RWPE1 (cell line): ENCODE data around the gene C1QTNF9.

Experiments
- CTCF ChIA-PET: fragments of 350-600 bp; sonication (Branson Sonifier 250); formaldehyde crosslinking; extraction: SDS; loops from one replicate; lab custom pipeline; 2021; lab: Yijun Ruan, JAX
- POLR2A ChIA-PET: fragments of 400-600 bp; formaldehyde crosslinking; extraction: SDS; loops from one replicate; lab custom pipeline; 2020; ENCODE audit warnings: antibody characterized with exemption; ENCODE audit not compliant: low non-redundant PET; lab: Yijun Ruan, JAX
- DNase-seq: peaks from one replicate; pipeline ENCODE4 v3.0.0; 2012; ENCODE audit warnings: low spot score
- H3K27ac ChIP-seq: fragments of 450-650 bp; 2 replicates; pipeline ENCODE4 v1.5.1; 2017
- TF ChIP-seq, protein P1 (sequence below): fragments of 450-650 bp; conservative IDR thresholded peaks from 2 replicates; pipeline ENCODE4 v1.5.1; 2017; ENCODE audit warnings: low read depth, mild to moderate bottlenecking

The C1QTNF9 gene

GRCh38 chr13:24274452-24275021 lies 34.8 kb upstream of the C1QTNF9 start:
- TF ChIP-seq, protein P1, sequence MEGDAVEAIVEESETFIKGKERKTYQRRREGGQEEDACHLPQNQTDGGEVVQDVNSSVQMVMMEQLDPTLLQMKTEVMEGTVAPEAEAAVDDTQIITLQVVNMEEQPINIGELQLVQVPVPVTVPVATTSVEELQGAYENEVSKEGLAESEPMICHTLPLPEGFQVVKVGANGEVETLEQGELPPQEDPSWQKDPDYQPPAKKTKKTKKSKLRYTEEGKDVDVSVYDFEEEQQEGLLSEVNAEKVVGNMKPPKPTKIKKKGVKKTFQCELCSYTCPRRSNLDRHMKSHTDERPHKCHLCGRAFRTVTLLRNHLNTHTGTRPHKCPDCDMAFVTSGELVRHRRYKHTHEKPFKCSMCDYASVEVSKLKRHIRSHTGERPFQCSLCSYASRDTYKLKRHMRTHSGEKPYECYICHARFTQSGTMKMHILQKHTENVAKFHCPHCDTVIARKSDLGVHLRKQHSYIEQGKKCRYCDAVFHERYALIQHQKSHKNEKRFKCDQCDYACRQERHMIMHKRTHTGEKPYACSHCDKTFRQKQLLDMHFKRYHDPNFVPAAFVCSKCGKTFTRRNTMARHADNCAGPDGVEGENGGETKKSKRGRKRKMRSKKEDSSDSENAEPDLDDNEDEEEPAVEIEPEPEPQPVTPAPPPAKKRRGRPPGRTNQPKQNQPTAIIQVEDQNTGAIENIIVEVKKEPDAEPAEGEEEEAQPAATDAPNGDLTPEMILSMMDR, result no peak
- ChIA-PET CTCF (interaction anchor here (0.7 to 1.0 kb wide), 2 partner anchors 13 to 37 kb away, joined by 3 to 4 read pairs; no protein-coding TSS in a partner anchor), POLR2A (no interaction called here)
- no peak for DNase-seq
- H3K27ac ChIP-seq, result no peak overlapping the region

DNA sequence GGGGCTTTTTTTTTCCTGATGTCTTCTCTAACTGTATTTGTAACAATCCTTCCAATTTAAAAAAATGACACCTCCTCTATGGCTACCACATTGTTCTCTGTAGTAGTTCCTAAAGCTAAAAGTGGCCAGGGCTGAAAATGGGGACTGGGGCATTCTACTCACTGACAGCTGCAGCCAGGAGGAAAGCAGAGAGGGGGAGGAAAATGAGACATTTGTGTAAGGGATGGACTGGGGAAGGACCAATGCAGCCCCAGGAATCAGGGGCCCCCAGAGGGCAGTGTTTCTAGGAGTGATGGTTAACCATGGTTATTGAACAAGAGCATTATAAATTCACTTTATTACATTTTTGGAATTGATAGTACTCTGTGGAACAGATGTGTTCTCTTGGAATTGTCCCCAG lies 34.3 kb upstream of the C1QTNF9 start:
- TF ChIP-seq, protein P1, result no peak
- no peak overlapping the region for H3K27ac ChIP-seq
- ChIA-PET POLR2A (no interaction called here), CTCF (interaction anchor here (0.7 to 1.0 kb wide), 2 partner anchors 13 to 36 kb away, joined by 3 to 4 read pairs; no protein-coding TSS in a partner anchor)
- DNase-seq, result no peak

GRCh38 chr13:24276306-24276705 lies 33.1 kb upstream of the C1QTNF9 start:
- no peak overlapping the region for H3K27ac ChIP-seq
- ChIA-PET POLR2A (no interaction called here), CTCF (no interaction called here)
- TF ChIP-seq, protein P1, result no peak
- no peak for DNase-seq

DNA sequence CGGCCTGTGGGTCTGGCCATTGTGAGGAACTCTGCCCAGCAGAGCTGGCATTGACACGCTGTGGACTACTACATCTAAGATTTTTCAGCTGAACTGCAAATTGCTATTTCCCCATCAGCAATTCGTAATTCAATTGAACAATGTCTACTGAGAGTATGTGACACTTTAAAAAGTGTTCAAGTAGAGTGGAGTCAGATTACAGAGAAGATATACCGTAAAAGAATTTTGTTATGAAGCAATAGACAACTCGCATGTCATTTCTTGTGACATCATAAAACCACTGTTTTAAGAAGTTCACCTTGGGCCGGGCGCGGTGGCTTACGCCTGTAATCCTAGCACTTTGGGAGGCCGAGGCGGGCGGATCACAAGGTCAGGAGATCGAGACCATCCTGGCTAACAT lies 32.5 kb upstream of the C1QTNF9 start:
- ChIA-PET POLR2A (no interaction called here), CTCF (no interaction called here)
- TF ChIP-seq, protein P1, result no peak
- DNase-seq, result no peak
- H3K27ac ChIP-seq, result no peak overlapping the region

GRCh38 chr13:24277761-24278160 lies 31.6 kb upstream of the C1QTNF9 start:
- no peak overlapping the region for H3K27ac ChIP-seq
- DNase-seq, result no peak
- ChIA-PET CTCF (no interaction called here), POLR2A (no interaction called here)
- TF ChIP-seq, protein P1, result no peak

DNA sequence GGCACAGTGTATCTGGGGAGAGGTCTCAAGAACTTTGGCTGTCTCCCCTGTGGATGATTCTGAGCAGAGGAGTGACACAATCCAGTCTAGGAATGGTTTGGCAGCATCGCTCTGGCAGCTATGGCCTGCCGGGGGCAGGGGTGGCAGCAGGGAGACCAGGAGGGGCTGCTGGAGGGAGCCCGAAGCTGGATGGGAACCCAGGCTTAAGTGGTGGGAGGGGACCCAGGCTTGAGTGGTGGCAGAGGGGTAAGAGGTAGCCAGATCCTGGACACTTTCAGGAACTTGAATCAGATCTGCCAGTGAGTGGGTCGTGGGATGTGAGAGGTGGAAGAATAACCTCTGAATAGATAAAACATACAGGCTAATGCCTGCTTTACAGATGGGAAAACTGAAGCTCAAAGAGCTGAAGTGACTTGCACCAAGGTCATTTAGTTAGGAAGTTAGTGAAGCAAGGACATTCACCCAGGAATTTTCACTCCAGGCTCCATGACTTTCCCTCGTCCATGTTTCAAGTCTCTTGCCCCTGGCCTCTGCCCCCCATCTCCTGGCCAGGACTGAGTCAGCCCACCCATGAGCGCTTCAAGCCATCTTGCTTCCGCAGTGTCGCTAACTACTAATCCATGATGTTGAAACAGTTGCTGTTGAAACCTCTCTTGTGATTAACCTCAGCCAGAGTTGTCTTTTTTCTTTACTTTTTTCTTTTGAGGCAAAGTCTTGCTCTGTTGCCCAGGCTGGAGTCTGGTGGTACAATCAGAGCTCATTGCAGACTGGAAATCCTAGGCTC lies 29.9 kb upstream of the C1QTNF9 start:
- no peak overlapping the region for H3K27ac ChIP-seq
- no peak for DNase-seq
- ChIA-PET CTCF (interaction anchor here (0.7 kb wide), 1 partner anchor 907 kb away, joined by 3 read pairs; no protein-coding TSS in a partner anchor), POLR2A (no interaction called here)
- TF ChIP-seq, protein P1, result no peak
